GM19467 (cell line): Measurements from ENCODE around the gene KIF2C.
"Not testable (repeated sequence)": the region's sequence is repeated elsewhere in the genome, so short reads cannot be mapped to it uniquely, and the experiment has no call there.

Experiments used
- ATAC-seq: cut with Tn5 transposase; IDR thresholded peaks from one replicate; pipeline ENCODE4 v1.9.1; 2021; ENCODE audit warnings: mild to moderate bottlenecking, moderate library complexity; ENCODE audit not compliant: unreplicated experiment

Gene KIF2C

DNA sequence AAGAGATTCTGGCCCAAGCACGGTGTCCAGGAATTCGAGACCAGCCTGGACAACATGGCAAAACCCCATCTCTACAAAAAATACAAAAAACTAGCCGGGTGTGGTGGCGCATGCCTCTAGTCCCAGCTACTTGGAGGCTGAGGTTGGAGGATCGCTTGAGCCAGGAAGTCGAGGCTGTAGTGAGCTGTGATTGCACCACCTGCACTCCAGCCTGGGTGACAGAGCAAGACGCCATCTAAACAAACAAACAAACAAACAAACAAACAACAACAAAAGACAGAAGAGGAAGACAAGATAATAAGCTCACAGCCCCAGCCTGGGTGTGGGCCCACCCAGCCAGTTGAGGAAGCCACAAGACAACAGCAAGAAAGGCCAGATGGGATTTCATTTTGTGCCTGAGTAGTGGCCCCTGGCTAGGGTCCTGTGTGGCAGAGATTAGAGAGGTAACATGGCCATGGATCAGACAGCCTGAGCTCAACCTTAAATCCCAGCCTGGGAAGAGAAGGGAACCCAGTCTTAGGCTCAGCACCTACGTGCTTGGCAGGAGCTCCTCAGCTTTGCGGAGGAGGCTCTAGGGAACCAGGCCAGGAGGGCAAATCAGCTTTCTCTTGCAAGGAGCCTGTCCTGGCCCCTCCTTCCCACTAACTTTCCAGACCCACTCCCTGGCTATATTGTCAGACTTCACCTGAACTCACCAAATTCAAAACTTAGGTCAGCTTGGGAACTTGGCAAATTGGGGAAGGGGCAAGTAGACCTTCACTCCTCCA is 53.3 kb downstream of the KIF2C start:
- ATAC-seq, result no peak

- ATAC-seq, result not testable (repeated sequence)
Observed at GRCh38 chr1:44797886-44798285, 58.2 kb downstream of the KIF2C start.

DNA sequence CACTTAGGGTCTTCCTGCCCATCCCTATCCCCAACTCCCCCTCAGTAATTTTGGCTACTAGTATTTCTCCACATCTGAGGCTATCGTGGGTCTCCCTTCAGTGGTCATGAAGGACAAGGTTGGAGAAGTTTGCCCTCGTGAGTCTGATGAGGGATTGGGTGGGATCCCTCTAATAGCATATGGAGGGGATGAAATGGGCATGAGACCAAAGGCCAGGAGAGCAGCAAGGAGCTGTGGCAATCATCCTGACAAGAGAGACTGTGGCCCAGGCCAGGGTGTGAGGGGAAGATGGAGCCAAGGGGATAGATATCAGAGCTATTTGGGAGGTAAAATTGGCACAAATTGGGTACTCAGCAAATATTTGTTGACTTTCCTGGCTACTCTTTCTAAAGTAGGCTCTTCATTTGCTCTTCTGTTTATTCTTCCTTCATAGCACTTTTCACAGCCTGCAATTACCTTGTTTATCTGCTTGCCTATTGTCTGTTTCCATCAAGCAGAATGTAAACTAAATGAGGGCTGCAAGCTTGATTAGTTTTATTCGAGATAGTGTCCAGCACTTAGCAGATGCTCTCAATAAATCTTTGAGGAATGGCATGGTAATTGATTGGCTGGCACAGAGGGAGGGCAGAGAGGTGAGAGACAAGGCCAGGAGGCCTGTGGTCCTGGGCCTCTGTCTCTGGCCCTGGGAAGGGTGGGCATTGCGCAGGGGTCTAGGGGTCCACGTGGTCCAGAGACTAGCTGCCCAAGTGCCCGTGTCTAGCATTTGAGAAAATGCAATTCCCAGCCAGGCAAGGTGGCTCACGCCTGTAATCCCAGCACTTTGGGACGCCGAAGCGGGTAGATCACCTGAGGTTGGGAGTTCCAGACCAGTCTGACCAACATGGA is 59.1 kb downstream of the KIF2C start:
- no peak for ATAC-seq

DNA sequence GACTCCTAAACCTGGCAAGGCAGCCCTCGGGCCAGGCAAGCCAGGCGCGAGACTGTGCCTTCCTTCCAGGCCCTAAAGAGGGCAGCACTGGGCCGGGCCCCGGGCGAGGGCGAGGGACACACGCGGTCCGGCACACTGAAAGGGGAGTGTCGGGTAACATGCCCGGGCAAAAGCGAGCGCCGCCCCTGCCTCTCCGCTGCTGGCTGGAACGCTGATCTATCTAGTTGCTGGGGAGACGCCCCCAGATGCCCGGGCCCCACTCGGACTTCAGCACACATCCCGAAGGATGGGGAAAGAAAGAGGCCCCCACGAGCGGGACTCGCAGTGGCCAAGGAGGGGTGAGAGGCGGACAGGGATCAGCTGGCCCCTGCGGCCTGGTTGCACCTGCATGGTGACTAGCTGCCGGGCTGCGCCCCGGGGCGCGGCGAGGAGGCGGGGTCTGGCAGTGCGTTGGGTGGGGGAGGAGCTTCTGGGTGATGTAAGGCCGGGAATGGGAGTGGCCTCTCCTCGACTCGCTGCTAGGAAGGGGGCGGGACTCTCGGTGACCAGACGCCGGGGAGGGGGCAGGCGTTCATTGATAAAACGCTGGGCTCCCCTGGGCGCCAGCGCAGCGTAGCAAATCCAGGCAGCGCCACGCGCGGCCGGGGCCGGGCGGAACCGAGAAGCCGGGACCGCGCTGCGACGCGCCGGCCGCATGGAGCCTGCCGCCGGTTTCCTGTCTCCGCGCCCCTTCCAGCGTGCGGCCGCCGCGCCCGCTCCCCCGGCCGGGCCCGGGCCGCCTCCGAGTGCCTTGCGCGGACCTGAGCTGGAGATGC is 60.3 kb downstream of the KIF2C start, which contains the start of gene PLK3:
PLK3 (plus strand) TSS at position 608 of the 815 bp plus-strand sequence; CDS start at position 695, 87 bp downstream.
- ATAC-seq, result peak; percentile 70

DNA sequence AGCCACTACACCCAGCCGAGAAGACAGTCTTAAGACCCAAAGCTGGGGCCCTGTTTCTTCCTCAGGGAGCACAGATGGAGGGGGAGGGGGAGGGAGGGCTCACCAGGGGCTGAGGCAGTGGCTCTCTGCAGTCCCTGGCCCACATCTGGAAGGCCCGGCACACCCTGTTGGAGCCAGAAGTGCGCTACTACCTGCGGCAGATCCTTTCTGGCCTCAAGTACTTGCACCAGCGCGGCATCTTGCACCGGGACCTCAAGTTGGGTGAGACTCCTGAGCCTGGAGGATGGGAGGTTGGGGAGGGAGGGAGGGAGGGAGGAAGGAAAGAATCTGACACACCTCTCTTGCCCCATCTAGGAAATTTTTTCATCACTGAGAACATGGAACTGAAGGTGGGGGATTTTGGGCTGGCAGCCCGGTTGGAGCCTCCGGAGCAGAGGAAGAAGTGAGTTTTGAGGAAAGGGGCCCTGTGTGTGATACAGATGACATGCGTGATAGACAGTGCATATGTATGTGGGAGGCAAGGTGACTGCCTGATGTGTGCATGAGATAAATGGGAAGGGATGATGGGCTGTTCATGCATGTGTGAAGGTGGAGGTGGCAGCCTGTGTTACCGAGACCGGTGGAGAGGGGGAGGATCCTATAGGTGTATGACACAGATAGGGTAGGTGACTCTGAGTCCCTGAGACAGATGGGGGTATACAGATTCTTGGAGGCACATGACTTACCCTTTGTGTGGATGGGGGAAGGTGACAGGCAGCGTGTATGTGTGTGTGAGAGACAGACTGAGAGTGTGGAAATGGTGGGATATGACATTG is 62.1 kb downstream of the KIF2C start:
- ATAC-seq, result no peak

DNA sequence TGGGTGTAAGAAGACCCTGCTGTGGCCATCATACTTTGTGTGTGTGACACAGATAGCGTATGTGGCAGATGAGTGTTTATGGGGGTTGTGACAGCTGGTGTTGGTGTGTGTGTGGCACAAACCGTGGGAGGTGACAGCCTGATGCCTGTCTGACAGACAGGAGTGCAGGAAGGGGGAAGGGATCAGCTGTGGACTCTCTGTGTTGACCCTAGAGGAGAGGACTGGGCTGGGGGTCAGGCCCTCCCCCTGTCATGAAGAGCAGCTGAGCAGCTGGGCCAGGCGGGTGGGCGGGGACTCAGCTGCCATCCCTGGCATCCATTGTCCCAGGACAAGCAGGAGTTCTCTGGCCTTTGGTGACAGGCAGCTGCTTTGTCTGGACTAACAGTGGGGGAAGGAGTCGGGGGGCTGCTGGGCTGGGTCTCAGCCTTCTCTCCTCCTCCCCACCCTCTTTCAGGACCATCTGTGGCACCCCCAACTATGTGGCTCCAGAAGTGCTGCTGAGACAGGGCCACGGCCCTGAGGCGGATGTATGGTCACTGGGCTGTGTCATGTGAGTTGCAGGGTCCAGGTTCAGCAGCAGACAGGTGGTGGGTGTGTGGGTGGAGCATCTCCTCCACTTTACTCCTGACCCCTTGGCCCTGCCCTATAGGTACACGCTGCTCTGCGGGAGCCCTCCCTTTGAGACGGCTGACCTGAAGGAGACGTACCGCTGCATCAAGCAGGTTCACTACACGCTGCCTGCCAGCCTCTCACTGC is 62.8 kb downstream of the KIF2C start:
- ATAC-seq, result no peak

DNA sequence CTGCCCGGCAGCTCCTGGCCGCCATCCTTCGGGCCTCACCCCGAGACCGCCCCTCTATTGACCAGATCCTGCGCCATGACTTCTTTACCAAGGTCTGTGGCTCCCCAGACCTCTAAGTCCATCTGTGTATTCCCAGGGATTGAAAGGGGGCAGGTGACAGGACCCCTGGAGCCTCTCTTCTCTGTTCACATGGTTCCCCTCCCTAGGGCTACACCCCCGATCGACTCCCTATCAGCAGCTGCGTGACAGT is 63.4 kb downstream of the KIF2C start:
- no peak for ATAC-seq

DNA sequence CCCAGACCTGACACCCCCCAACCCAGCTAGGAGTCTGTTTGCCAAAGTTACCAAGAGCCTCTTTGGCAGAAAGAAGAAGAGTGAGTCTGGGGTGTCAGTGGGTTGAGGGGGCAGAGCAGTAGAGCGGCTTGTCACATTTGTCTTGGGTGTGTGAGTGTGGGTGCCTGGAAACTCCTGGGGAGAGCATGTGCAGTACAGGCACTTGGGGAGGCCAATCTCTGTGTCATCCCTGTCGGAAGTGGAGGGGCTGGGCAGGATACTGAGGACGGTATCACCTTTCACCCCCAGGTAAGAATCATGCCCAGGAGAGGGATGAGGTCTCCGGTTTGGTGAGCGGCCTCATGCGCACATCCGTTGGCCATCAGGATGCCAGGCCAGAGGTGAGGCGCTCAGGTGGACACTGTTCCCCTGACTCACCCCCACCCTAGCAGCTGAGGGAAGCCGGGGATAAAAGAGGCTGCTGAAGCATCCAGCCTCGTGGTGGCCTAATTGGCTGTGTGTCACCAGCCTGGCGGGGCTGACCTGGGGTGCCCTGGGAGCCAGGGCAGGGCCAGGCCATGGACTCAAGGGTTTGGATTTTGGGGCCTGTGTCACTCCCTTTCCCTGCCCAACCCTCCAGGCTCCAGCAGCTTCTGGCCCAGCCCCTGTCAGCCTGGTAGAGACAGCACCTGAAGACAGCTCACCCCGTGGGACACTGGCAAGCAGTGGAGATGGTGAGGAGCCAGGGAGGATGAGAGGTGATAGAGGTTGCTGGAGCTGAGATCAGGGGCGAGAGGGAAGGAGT is 63.9 kb downstream of the KIF2C start:
- no peak for ATAC-seq

DNA sequence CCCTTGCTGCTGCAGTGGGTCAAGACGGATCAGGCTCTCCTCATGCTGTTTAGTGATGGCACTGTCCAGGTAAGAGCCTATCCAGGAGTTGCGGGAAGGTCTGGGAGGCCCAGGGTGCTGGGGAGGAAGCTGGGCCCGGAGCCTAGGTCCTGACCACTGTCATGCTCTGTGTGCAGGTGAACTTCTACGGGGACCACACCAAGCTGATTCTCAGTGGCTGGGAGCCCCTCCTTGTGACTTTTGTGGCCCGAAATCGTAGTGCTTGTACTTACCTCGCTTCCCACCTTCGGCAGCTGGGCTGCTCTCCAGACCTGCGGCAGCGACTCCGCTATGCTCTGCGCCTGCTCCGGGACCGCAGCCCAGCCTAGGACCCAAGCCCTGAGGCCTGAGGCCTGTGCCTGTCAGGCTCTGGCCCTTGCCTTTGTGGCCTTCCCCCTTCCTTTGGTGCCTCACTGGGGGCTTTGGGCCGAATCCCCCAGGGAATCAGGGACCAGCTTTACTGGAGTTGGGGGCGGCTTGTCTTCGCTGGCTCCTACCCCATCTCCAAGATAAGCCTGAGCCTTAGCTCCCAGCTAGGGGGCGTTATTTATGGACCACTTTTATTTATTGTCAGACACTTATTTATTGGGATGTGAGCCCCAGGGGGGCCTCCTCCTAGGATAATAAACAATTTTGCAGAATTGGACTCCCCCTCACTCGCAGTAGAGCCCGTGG is 65.8 kb downstream of the KIF2C start:
- ATAC-seq, result no peak

GRCh38 chr1:44806025-44806703 is 66.5 kb downstream of the KIF2C start:
- no peak for ATAC-seq

DNA sequence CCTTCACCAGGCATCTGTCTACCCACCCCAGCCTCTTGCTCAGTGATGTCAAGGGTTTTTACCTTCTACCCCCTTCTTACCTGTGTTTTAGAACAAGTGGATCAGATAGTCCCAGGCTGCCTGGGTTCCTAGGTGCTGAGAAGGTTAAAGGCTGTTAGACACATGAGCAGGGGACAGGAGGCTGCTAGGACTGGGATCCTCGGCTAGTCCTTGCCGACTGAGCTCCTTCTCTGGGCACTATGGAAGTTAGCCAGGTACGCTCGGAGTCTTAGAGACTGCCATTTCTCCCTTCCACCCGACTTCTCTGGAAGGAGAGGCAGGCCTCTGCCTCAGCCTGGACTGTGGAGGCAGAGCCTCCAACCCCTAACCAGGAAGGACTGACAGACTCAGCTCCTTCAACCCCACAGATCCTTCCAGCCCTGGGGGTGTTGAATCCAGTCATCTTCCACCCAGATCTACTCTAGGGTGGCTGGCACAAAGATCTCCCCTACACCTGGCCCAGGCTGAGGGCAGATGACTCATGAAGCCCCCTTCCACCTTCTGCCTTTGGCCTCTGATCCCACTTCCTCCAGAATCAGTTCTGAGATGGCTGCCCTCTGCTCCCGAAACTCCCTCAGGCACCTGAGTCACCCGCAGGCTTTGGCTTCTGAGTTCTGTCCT is 67.2 kb downstream of the KIF2C start, which contains the start of gene DYNLT4:
DYNLT4 (minus strand) TSS at position 648 of the 660 bp plus-strand sequence. CDS start 683 bp downstream, outside the sequence.
- no peak for ATAC-seq

DNA sequence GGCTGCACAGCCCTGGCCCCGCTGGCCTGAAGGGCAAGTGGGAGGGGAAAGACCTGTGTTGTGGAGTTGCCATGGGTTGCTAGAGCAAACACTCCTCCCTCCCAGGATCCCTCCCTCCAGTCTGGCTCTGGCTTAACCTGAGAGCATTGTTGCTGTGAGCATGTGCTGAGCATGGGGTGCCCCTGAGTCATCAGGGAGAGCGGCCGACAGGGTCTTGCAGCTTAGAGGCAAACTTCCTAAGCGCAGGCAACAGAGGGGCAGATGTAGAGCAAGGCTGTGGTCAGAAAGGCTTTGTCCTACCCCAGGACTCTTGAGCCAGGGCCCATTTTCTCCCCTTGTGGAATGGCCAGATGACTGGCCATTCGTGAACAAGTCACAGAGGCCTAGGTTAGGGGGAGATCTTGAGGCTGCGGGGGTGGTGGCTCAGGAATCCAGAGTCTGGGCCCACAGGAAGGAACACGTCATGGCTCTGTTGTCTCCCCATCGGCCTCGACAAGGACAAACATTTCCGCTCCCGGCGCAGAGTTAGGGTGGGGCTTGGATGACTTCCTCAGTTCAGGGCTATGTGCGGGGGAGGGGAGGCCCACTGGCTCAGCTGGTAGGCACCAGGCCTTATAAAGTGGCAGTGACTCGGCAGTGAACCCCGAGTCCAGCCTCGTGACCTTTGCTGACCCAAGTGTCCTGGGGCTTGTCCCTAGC is 67.9 kb downstream of the KIF2C start:
- ATAC-seq, result no peak

DNA sequence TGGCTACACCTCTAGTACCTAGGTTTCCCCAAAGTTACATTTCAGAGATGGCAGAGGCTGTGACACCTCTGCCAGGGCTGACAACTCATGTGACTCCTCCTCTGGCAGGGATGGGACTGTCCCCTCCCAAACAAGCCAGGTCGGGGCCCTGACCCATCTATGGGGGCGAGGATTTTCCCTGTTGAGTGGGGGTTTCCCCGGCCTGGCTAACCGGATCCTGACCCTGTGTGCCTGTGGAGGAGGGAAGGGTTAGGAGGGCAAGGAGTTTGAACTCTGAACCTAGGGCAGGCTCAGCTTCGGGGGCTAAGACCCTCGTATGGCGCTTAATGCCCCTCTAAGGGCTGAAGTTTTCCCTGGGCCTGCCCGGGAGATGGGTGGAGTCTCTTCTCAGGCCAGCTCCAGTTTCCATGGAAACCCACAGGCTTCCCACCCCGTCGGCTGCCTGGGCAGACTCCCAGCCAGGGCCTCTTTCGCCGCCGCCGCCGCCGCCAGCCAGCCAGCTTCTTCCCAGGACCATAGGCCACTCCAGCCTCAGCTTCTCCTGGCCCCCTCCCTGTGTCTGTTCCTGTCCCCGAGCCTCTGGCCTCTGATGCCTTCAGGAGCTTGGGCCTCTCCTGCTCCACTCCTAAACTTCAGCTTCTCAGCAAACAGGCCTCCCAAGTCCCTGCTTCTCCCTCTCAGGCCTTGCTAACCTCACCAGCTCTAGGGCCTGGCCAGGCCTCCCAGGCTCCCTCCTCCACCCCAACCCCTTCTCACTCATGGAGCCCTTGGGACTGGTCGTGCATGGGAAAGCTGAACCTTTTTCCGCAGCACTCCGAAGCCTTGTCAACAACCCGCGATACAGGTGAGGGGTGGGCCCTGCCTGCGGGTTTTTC is 68.7 kb downstream of the KIF2C start, which contains the start of gene BTBD19:
BTBD19 (plus strand) TSS at position 461 of the 875 bp plus-strand sequence; CDS start at position 759, 298 bp downstream.
- no peak for ATAC-seq

GRCh38 chr1:44808938-44809917 is 69.6 kb downstream of the KIF2C start:
- peak; percentile 34 for ATAC-seq
